Measurements from ENCODE around the gene DHRS7C. TPM values are rescaled to one million over a fixed set of nuclear protein-coding genes. Genes with fewer than 3 reads are reported as not detected.

Gene DHRS7C
- total RNA-seq (10 to 100 TPM in 8 of 9 donors, 1 to 10 TPM in 1; 1.8 to 71.2 (median 23.4) TPM), polyA plus RNA-seq (10 to 100 TPM; 11.3 to 38.6 TPM)
- long read RNA-seq, donor 1, partial matches to known transcripts, result 3 of 8 reads
- long read RNA-seq, donor 1, other reads (novel, unspliced or antisense), result 2 of 8 reads
- long read RNA-seq, donor 2, partial matches to known transcripts, result 0 of 1 reads
- long read RNA-seq, donor 2, other reads (novel, unspliced or antisense), result 1 of 1 reads
- long read RNA-seq, donor 3, partial matches to known transcripts, result 1 of 7 reads
- long read RNA-seq, donor 3, other reads (novel, unspliced or antisense), result 2 of 7 reads

- peak within 1 kb of the TSS in 9 of 12 donors; percentile 40 to 88 (median 61) for H3K27ac ChIP-seq
- WGBS, 4 donors, result 44 to 52% (median 48%) methylated on average over 15 of the region's 15 CpGs
- H3K9me3 ChIP-seq, result no peaks in the 10 kb centered on the region
- peaks cover 0 to 4% (median 0%) of the 10 kb centered on the region in 9 donors for H3K27me3 ChIP-seq
- ATAC-seq (peak; percentile 86 to 93 (median 92)), DNase-seq (peak in 4 of 5 donors; percentile 44 to 68 (median 46))
- TF ChIP-seq POLR2A (IDR thresholded peaks at IDR 0.05), result no peak
- TF ChIP-seq, protein P1, sequence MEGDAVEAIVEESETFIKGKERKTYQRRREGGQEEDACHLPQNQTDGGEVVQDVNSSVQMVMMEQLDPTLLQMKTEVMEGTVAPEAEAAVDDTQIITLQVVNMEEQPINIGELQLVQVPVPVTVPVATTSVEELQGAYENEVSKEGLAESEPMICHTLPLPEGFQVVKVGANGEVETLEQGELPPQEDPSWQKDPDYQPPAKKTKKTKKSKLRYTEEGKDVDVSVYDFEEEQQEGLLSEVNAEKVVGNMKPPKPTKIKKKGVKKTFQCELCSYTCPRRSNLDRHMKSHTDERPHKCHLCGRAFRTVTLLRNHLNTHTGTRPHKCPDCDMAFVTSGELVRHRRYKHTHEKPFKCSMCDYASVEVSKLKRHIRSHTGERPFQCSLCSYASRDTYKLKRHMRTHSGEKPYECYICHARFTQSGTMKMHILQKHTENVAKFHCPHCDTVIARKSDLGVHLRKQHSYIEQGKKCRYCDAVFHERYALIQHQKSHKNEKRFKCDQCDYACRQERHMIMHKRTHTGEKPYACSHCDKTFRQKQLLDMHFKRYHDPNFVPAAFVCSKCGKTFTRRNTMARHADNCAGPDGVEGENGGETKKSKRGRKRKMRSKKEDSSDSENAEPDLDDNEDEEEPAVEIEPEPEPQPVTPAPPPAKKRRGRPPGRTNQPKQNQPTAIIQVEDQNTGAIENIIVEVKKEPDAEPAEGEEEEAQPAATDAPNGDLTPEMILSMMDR (IDR thresholded peaks at IDR 0.05), result no peak
- no peaks in the 10 kb centered on the region for H3K36me3 ChIP-seq
- peak within 1 kb of the TSS in 3 of 12 donors; percentile 7 to 42 (median 32) for H3K4me3 ChIP-seq
- intact Hi-C loops (cut with DNase I), result no loop called here
- peaks cover 0 to 13% (median 6%) of the 10 kb centered on the region in 12 donors for H3K4me1 ChIP-seq
These were observed at the start of gene DHRS7C for GRCh38 chr17:9790889-9791876. Gene DHRS7C (minus strand): TSS chr17:9791592. CDS start chr17:9791284, 308 bp downstream.

DNA sequence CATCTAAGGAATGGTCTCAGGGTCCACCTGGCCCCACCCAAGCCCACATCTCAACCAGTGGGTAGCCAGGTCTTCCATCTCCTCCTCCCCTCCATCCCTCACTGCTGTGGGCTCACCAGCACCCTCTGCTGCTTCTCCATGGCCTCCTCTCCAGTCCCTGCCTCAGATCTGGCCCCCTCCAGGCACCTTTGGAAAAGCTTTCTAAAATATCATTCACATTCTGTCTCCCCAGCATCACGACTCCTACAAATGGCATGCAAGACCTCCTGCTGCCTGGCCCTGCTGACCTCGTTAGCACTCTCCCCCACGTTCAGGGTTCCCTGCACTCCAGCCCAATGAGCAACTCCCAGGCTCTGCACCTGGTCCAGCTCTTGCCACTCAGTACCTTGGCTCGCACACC, 48.0 kb upstream of the DHRS7C start:
- ATAC-seq, result no peak
- no peak overlapping the region for H3K4me3 ChIP-seq
- H3K27me3 ChIP-seq, result no peaks in the 10 kb centered on the region
- no peaks in the 10 kb centered on the region for H3K36me3 ChIP-seq
- peaks cover 0 to 37% (median 14%) of the 10 kb centered on the region in 12 donors for H3K4me1 ChIP-seq
- H3K9me3 ChIP-seq, result no peaks in the 10 kb centered on the region
- intact Hi-C loops (cut with DNase I), result no loop called here
- no peak for DNase-seq
- H3K27ac ChIP-seq, result peak overlapping the region in 1 of 12 donors; percentile 24
- TF ChIP-seq, protein P1 (IDR thresholded peaks at IDR 0.05), result no peak
- TF ChIP-seq POLR2A (IDR thresholded peaks at IDR 0.05), result no peak
- WGBS, 4 donors, result 67 to 74% (median 69%) methylated on average over 4 of the region's 4 CpGs

DNA sequence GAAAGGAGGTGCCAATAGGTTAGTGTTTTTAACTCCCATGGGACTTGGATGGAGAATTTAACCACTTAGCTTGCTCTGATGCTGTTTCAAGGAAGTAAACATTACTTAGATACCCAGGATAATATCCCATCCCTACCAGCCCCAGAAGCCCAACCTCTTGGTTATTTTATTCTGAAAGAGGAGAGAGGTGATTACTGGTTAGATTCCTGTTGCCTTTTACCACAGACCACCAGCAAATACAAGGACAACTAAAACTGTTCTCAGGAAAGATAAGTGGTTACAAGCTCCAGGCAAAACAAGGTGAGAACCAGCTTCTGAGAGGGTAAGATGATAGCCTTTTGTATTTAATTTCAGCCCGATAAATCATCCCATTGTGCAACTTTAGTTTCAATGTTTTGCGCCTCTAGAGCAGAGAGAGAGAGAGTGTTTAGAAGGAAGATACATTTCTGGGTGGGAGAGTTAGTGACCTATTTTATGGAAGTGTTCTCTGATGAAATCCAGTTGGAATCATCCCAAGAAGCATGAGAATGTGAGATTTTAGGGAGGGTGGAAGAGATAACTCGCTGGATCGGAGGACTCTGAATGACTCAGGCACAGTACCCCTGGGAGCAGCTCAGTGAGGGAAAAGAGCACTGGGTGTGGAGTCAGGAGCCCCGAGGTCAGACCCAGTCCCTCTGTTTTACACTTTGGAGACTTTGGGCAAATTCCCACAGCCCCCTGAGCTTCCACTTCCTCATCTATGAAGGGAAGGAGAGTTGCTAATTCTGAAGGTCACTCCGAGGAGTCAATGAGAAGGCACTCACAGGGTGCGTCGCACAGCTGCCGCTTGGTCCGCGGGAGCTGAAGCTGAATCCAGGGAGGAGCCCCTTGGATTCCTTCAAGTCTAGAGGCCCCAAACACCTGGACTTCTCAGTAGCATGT, 46.4 kb upstream of the DHRS7C start:
- ATAC-seq (peak in 3 of 4 donors; percentile 55 to 88 (median 82)), DNase-seq (peak; percentile 32 to 78 (median 72))
- Histone ChIP-seq H3K27ac (peak overlapping the region in 3 of 12 donors; percentile 10 to 73 (median 22)), H3K27me3 (no peaks in the 10 kb centered on the region), H3K4me1 (peaks cover 0 to 27% (median 11%) of the 10 kb centered on the region in 12 donors), H3K4me3 (peak overlapping the region in 1 of 12 donors; percentile 10), H3K36me3 (no peaks in the 10 kb centered on the region), H3K9me3 (no peaks in the 10 kb centered on the region)
- 56 to 70% (median 59%) methylated on average over 8 to 11 of the region's 11 CpGs for WGBS, 4 donors
- intact Hi-C loops (cut with DNase I), result no loop called here
- TF ChIP-seq, protein P1 (IDR thresholded peaks at IDR 0.05), result no peak
- TF ChIP-seq POLR2A (IDR thresholded peaks at IDR 0.05), result no peak

All from heart left ventricle (tissue), 16 donors.